Karpas-422 (cell line): ENCODE results near the gene LMTK2. TPM values are rescaled to one million over a fixed set of nuclear protein-coding genes. Genes with fewer than 3 reads are reported as not detected.

Source experiments
- DNase-seq: peaks from one replicate; pipeline ENCODE4 v3.0.0-alpha.2; 2015
- H2AFZ ChIP-seq: fragments of 200-600 bp; sonication (generic); 2 replicates; pipeline ENCODE4 v1.6.1; 2014; ENCODE audit warnings: antibody characterized with exemption, low read length, mixed read lengths
- H3K27ac ChIP-seq: fragments of 200-600 bp; sonication (generic); 2 replicates; pipeline ENCODE4 v1.5.1; 2014; ENCODE audit warnings: mild to moderate bottlenecking, low read length, moderate library complexity
- H3K27me3 ChIP-seq: fragments of 200-600 bp; sonication (generic); 2 replicates; pipeline ENCODE4 v1.6.1; 2014; ENCODE audit warnings: low read length, mixed read lengths
- H3K36me3 ChIP-seq: fragments of 200-600 bp; sonication (generic); 2 replicates; pipeline ENCODE4 v1.6.1; 2014; ENCODE audit warnings: low read length, mixed read lengths; ENCODE audit not compliant: insufficient read depth
- H3K4me1 ChIP-seq: fragments of 200-600 bp; sonication (generic); 2 replicates; pipeline ENCODE4 v1.6.1; 2014; ENCODE audit warnings: mild to moderate bottlenecking, low read length, mixed read lengths
- H3K4me2 ChIP-seq: fragments of 200-600 bp; sonication (generic); 2 replicates; pipeline ENCODE4 v1.6.1; 2014; ENCODE audit warnings: low read length, low read depth, mild to moderate bottlenecking; ENCODE audit not compliant: poor library complexity, severe bottlenecking
- H3K4me3 ChIP-seq: fragments of 200-600 bp; sonication (generic); 2 replicates; pipeline ENCODE4 v1.5.1; 2014; ENCODE audit warnings: mild to moderate bottlenecking, antibody characterized with exemption, low read length, mixed read lengths
- H3K79me2 ChIP-seq: fragments of 200-600 bp; sonication (generic); 2 replicates; pipeline ENCODE4 v1.6.1; 2014; ENCODE audit warnings: mild to moderate bottlenecking, low read length, mixed read lengths
- H3K9ac ChIP-seq: fragments of 200-600 bp; sonication (generic); 2 replicates; pipeline ENCODE4 v1.6.0; 2014; ENCODE audit warnings: low read length
- H3K9me2 ChIP-seq: fragments of 200-600 bp; sonication (generic), shearing (Covaris generic); replicated peaks from 2 replicates; pipeline ENCODE4 v1.6.0; 2014; ENCODE audit warnings: mild to moderate bottlenecking, low read length, moderate library complexity; ENCODE audit not compliant: insufficient read depth
- H3K9me3 ChIP-seq: fragments of 300-700, 200-600 bp; sonication (generic); 2 replicates; pipeline ENCODE4 v1.6.1; 2014; ENCODE audit warnings: low read length, mixed read lengths
- H4K20me1 ChIP-seq: fragments of 200-600 bp; sonication (generic); 2 replicates; pipeline ENCODE4 v1.6.1; 2014; ENCODE audit warnings: mild to moderate bottlenecking, antibody characterized with exemption, low read length, low read depth; ENCODE audit not compliant: insufficient read depth
- total RNA-seq: library from RNA; depleted of rRNA; stranded (reverse); fragments of >200 nt; shearing (Covaris generic); gene quantifications from 2 replicates; pipeline ENCODE4 v1.2.3, GENCODE V29; 2014; ENCODE audit warnings: low replicate concordance

LMTK2 gene
- total RNA-seq, 1 experiment from 2014 or later, result 9.1 TPM

- H3K27ac ChIP-seq, result no peak overlapping the region
- H3K4me2 ChIP-seq, result no peak overlapping the region
- H3K4me1 ChIP-seq, result peaks cover 18% of the 10 kb centered on the region
- peaks cover 14% of the 10 kb centered on the region; the same call in 1 of the 2 replicates for H4K20me1 ChIP-seq
- H3K9ac ChIP-seq, result no peak overlapping the region
- no peaks in the 10 kb centered on the region for H3K9me3 ChIP-seq
- H3K36me3 ChIP-seq, result no peaks in the 10 kb centered on the region
- no peak overlapping the region for H3K4me3 ChIP-seq
- no peak for DNase-seq
- no peaks in the 10 kb centered on the region for H3K27me3 ChIP-seq
- H2AFZ ChIP-seq, result no peak overlapping the region
- H3K79me2 ChIP-seq, result no peaks in the 10 kb centered on the region
- no peaks in the 10 kb centered on the region for H3K9me2 ChIP-seq
Measured at GRCh38 chr7:98223351-98223897, 116.8 kb downstream of the LMTK2 start.

- H3K4me2 ChIP-seq, result no peak overlapping the region
- H3K4me3 ChIP-seq, result no peak overlapping the region
- H4K20me1 ChIP-seq, result peaks cover 11% of the 10 kb centered on the region; the same call in 1 of the 2 replicates
- DNase-seq, result no peak
- H3K9ac ChIP-seq, result no peak overlapping the region
- H3K9me2 ChIP-seq, result no peaks in the 10 kb centered on the region
- H3K9me3 ChIP-seq, result no peaks in the 10 kb centered on the region
- no peaks in the 10 kb centered on the region for H3K27me3 ChIP-seq
- H3K27ac ChIP-seq, result no peak overlapping the region
- H3K4me1 ChIP-seq, result peaks cover 11% of the 10 kb centered on the region
- H3K79me2 ChIP-seq, result no peaks in the 10 kb centered on the region
- H3K36me3 ChIP-seq, result no peaks in the 10 kb centered on the region
- H2AFZ ChIP-seq, result no peak overlapping the region
Measured at GRCh38 chr7:98223898-98224700, 117.4 kb downstream of the LMTK2 start.

- no peaks in the 10 kb centered on the region for H3K79me2 ChIP-seq
- H3K9me2 ChIP-seq, result no peaks in the 10 kb centered on the region
- H3K36me3 ChIP-seq, result no peaks in the 10 kb centered on the region
- H3K4me3 ChIP-seq, result no peak overlapping the region
- H3K4me1 ChIP-seq, result peaks cover 4% of the 10 kb centered on the region
- H3K27me3 ChIP-seq, result no peaks in the 10 kb centered on the region
- H3K9ac ChIP-seq, result no peak overlapping the region
- no peak overlapping the region for H3K27ac ChIP-seq
- no peaks in the 10 kb centered on the region for H3K9me3 ChIP-seq
- H4K20me1 ChIP-seq, result peaks cover 8% of the 10 kb centered on the region; the same call in 1 of the 2 replicates
- no peak overlapping the region for H3K4me2 ChIP-seq
- DNase-seq, result no peak
- H2AFZ ChIP-seq, result no peak overlapping the region
Measured at GRCh38 chr7:98224701-98225181, 118.1 kb downstream of the LMTK2 start.

- Histone ChIP-seq H3K9me2 (no peaks in the 10 kb centered on the region), H3K27ac (no peak overlapping the region), H2AFZ (no peak overlapping the region), H3K79me2 (no peaks in the 10 kb centered on the region), H3K9ac (no peak overlapping the region), H3K9me3 (no peaks in the 10 kb centered on the region), H3K27me3 (no peaks in the 10 kb centered on the region), H3K4me2 (no peak overlapping the region), H3K4me3 (no peak overlapping the region), H3K36me3 (no peaks in the 10 kb centered on the region), H4K20me1 (peaks cover 8% of the 10 kb centered on the region; the same call in 1 of the 2 replicates), H3K4me1 (no peaks in the 10 kb centered on the region)
- DNase-seq, result no peak
Measured at GRCh38 chr7:98225913-98226614, 119.4 kb downstream of the LMTK2 start.

GRCh38 chr7:98227939-98228338 lies 121.3 kb downstream of the LMTK2 start:
- Histone ChIP-seq H3K79me2 (no peaks in the 10 kb centered on the region), H3K9me2 (no peaks in the 10 kb centered on the region), H3K9ac (no peak overlapping the region), H3K4me1 (no peaks in the 10 kb centered on the region), H3K4me2 (no peak overlapping the region), H3K27ac (no peak overlapping the region), H2AFZ (no peak overlapping the region), H3K4me3 (no peak overlapping the region), H3K36me3 (no peaks in the 10 kb centered on the region), H4K20me1 (no peaks in the 10 kb centered on the region), H3K9me3 (no peaks in the 10 kb centered on the region), H3K27me3 (no peaks in the 10 kb centered on the region)
- DNase-seq, result no peak

GRCh38 chr7:98228801-98229200 lies 122.1 kb downstream of the LMTK2 start:
- no peaks in the 10 kb centered on the region for H3K79me2 ChIP-seq
- H3K9me2 ChIP-seq, result no peaks in the 10 kb centered on the region
- no peaks in the 10 kb centered on the region for H3K4me1 ChIP-seq
- H3K4me3 ChIP-seq, result no peak overlapping the region
- H2AFZ ChIP-seq, result no peak overlapping the region
- no peaks in the 10 kb centered on the region for H4K20me1 ChIP-seq
- no peaks in the 10 kb centered on the region for H3K36me3 ChIP-seq
- no peaks in the 10 kb centered on the region for H3K27me3 ChIP-seq
- no peaks in the 10 kb centered on the region for H3K9me3 ChIP-seq
- DNase-seq, result no peak
- H3K27ac ChIP-seq, result no peak overlapping the region
- no peak overlapping the region for H3K9ac ChIP-seq
- no peak overlapping the region for H3K4me2 ChIP-seq

GRCh38 chr7:98229441-98229840 lies 122.8 kb downstream of the LMTK2 start:
- H4K20me1 ChIP-seq, result no peaks in the 10 kb centered on the region
- H3K9me3 ChIP-seq, result no peaks in the 10 kb centered on the region
- no peak overlapping the region for H3K4me2 ChIP-seq
- no peak overlapping the region for H2AFZ ChIP-seq
- no peak overlapping the region for H3K27ac ChIP-seq
- H3K36me3 ChIP-seq, result no peaks in the 10 kb centered on the region
- no peak for DNase-seq
- H3K9me2 ChIP-seq, result no peaks in the 10 kb centered on the region
- H3K4me3 ChIP-seq, result no peak overlapping the region
- no peak overlapping the region for H3K9ac ChIP-seq
- no peaks in the 10 kb centered on the region for H3K4me1 ChIP-seq
- no peaks in the 10 kb centered on the region for H3K27me3 ChIP-seq
- no peaks in the 10 kb centered on the region for H3K79me2 ChIP-seq
